ENCODE measurements around the gene PPFIA1.
"Not testable (repeated sequence)": the region's sequence is repeated elsewhere in the genome, so short reads cannot be mapped to it uniquely, and the experiment has no call there.

Gene PPFIA1

DNA sequence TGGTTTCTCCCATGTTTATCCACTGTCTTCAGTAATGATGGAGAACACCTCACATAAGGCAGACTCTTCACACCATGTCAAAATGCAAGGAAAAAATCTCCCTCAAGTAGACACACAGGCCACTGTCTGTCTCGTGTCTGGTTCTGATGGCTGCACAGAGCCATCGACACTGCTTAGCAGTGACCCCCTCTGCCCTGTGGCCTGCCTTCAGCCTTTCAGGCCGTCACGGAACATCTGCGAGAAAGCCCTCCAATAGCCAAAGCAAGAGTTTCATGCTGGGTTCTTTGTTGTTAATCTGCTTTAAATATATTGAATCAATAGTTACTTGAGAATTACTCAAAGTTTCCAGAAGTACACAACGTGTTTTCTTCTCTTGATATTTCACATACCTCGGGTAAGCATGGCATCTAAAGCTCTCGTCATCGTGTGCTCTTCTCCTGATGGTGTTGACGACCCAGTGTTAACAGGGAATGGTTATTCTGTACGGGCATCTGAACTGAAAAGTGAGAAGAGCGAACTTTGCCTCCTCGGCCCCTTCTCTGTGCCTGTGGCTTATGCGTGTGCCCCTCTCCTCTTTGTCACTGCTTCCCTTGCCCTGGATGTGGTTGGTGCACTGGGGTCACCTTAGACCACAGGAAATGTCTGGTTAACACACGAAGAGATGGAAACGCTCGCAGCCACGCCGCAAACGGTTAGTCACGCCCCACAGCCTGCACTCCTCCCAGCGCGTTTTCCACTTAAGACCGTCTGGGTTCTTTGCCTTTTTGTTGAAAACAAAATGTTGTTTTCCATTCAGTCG lies 94.5 kb downstream of the PPFIA1 start:
- DNase-seq = peak; percentile 16 to 52

DNA sequence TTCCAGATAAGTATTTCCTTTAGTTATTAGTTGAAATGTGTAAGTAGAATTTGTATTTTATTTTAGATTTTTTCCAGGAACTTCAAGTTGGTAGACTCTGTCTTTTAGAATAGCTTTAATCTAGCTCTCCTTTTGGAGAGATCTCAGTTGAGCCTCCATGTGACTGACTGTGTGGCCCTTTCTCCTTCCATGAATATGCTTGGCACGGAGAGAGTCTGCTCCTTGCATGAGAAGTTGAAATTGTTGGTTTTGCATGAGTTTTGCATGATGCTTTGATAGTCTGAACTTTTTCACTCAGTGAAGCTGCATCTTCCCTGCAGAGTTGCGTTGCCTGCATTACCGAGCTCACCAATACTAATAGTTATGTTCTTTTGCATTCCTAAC lies 95.0 kb downstream of the PPFIA1 start:
- no peak for DNase-seq

DNA sequence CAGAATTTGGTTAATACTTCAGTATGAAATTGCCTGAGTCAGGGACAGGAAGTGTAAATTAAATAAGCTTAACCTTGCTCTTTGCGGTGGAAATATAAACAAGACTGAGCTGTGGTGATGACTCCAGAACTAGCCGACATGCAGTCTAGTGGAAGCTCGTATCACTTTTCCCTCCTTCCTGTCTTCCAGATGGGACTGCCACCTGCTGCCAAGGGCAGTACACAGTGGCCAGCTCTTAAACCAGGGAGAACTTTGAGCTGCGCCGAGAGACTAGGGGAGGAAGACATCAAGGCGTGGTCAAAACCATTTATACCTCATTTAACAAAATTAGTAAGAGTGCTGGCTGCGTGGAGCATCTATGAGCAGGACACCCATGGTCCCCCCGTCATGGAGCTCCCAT lies 96.6 kb downstream of the PPFIA1 start:
- no peak for DNase-seq

DNA sequence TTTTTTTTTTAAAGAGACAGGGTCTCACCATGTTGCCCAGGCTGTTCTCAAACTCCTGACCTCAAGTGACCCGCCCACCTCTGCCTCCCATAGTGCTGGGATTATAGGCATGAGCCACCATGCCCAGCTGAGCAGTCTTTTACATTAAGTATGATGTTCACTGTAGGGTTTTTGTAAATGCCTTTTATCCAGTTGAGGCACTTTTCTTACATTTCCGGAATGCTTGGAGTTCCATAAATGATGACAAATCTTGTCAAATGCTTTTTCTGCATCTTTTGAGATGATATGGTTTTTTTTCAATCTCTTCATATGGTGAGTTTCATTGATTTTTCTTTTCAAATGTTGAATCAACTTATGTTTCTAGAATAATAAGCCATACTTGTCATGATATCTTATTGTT lies 98.5 kb downstream of the PPFIA1 start:
- no peak for DNase-seq

DNA sequence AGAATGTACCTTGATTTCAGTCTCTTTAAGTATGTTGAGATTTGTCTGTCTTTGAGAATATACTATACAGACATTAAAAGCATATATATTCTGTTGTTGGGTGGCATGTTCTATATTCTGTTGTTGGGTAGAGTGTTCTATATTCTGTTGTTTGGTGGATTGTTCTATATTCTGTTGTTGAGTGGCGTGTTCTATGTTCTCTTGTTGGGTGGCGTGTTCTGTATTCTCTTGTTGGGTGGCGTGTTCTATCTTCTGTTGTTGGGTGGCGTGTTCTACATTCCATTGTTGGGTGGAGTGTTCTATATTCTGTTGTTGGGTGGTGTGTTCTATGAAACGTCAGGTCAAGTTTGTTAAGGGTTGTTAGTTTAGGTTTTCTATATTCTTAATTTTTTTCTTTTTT lies 100.8 kb downstream of the PPFIA1 start:
- no peak for DNase-seq

DNA sequence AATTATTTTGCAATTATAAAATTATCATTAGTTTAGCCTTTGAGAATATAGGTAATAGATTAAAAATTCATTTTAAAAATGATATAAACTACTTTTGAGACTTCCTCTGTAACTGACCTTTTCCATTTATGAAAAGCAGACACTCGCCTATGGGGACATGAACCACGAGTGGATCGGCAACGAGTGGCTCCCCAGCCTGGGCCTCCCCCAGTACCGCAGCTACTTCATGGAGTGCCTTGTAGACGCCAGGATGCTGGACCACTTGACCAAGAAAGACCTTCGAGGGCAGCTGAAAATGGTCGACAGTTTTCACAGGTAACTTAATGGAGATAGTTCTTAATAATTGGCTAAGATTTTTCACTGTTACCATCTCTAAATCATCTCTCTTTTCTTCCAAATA lies 101.6 kb downstream of the PPFIA1 start:
- DNase-seq = no peak

DNA sequence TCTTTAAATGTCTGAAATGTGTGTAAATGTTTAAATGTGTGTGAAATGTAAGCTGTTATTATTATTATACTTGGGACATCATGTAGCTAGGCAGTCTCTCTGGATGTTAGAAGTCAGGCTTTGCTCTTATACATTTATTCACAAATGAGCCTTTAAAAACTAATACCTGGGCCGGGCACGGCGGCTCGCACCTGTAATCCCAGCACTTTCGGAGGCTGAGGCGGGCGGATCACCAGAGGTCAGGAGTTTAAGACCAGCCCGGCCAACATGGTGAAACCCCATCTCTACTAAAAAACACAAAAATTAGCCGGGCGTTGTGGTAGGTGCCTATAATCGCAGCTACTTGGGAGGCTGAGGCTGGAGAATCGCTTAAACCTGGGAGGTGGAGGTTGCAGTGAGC lies 106.1 kb downstream of the PPFIA1 start:
- no peak for DNase-seq

DNA sequence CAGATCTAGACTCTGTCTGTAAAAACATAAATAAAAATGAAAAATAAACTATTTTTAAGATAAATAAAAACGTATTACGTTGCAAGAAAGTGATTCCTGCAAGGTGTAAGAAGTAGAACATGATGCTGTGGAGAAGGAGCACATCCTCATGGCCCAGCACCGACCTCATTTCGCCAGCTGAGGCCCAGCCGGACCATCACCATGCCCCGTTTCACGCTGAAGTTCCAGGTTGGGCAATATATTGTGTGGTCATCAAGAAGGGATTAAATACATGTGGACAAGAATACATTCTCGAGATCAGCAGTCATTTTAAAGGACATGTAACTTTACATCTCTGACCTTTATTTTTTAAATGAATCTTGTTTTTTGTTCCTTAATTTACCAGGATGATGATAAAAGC lies 107.2 kb downstream of the PPFIA1 start:
- no peak for DNase-seq

DNA sequence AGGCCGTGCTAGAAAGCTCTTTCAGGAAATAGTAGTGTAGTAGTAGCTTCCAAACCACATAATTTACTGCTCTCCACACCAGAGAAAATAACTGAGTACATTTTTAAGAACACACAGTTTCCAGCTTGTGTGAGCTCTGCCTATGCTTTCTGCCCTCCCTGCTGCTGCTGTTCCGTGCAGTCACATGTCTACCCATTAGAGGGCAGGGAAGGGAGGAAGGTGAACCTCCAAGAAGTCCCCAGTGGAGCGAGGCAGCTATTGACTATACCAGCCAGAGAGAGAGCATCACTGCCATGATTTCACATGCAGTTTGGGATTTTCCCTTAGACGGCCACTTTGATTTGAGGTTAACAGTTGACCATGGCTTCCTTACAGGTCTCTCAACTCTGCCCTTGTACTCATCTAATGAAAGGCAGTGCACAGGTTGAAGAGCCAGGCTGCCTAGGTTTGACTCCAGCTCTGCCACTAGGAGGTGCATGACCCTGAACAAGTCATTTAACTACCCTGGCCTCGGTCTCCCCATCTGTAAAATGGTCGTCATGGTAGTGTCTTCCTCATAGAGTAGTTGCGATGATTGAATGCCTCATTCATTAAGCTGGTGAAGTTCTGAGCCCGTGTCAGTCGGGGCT lies 108.1 kb downstream of the PPFIA1 start:
- no peak for DNase-seq

DNA sequence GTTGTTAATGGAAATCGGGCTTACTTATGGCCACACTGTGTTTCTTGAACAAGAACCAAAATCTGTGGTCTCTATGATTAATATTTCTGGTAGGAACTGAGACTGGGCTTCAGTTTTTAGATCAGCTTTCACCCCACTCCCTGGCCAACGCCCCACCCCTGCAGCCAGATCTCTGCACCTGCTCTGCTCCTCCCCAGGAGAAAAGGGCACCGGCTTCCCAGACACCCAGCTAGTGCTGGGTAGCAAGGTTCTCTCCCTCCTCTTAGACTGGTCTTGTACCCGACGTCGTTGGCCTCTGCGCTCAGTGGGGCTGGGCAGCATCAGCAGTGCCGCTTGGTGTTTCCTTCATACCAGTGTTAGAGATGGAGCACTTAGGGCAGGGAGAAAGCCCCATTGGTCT lies 110.9 kb downstream of the PPFIA1 start:
- DNase-seq = no peak

DNA sequence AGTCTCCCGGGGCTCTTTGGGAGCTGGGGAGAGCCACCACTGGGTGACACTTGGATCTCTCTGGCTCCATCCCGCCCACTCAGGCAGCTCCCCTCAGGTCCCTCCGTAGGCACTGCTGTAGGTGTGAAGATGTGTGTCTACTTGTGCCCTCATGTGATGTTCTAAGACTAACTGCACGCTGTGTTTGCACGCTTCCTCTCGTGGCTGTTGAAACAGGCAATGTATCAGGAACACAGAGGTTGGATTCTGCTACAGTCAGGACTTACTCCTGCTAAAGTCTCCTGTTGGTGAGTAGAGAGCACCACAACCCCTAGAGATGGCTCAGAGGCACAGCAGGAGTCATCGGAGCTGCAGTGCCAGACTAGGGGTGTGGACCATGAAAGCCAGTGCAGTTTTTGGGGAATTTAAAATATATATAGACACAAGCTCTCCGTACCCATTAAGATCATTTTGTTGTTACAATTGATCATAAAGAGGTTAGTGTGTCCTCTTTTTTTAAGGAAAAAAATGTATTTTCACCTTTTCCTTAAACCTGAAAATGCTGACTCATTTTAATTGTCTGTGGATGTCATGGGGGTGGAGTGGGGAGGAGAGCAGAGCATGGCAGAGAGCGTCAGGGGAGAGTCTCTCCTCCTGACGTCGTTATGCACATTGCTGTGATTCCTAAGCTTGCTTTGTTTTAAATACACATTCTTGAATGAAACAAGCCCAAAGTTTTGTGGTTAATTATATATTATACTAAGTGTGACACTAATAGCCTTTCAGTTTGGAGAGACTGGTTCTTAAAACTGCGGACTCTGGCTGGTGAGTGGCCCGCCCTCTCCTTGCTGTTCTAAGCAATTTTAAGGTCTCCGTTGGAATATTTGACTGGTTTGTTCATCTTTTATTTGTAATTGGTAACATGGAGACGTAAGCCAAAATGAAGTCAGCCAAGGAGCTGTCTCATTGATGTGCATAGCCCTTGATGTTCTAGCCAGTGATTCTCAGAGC lies 111.7 kb downstream of the PPFIA1 start:
- DNase-seq = no peak

DNA sequence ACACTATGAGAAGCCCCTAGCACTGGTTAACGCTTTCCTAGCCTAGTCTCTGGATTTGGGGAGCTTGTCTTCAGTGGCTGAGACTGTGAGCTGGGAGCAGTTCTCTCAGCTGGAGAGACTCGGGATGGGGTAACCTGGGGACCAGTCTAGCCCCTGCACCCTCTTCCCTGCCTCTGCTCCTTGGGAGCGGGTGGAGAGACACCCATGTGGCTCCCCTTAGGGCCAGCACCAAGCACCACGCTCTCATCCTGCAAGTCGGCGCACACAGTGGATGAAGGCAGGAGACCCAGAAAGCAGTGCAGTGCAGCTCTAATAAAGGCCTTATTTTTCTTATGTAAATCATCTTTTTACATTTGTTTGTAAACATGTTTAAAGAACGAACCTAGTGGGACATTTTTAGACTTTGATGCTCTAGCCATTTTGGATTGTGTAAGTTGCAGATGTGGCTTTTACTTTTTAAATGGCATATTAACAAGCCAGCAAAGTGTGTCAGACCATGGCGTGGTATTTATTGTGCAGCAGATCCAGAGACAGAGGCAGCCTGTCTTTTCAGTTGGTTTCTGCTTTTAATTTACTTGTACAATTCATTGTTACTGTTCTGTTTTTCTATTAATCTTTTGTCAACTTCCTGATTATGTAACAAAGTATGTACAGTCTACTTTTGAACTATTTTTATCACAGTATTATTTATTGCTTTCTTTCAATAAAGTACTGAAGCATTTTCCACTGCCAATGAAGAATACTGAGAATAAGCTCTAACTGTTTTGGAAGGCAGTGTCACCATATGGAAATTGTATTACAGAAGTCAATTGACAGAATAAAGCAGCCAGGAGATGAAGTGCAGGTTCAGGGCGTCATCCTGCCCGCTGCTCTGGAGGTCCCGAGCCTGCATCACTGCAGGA lies 113.4 kb downstream of the PPFIA1 start:
- DNase-seq = no peak

DNA sequence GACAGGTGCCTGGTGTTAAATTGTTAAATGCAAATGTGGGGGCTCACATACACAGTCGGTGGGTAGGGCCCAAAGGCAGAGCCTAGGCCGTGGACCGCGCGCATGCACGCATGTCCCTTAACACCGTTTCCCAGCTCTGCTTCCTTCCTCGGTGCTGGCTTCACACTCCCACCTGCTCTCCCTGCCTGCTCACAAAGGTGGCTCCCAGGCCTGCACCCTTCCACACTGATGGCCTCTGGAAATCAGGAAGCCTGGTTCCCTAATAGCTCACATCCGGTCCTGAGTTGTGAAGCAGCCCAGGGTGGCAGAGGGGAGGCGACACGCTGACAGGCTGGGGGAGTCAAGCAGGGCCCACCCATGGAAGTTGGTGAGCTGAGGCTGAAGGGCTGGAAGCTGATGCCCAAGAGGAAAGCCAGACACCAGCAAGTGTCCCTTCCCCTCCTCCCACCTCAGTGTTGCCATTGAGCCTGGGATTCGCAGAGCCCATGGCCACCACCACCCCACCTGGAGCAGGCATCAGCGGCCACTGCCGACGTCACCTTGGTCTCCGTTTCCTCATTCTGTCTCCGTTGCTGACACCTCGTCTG lies 114.2 kb downstream of the PPFIA1 start:
- DNase-seq = no peak

DNA sequence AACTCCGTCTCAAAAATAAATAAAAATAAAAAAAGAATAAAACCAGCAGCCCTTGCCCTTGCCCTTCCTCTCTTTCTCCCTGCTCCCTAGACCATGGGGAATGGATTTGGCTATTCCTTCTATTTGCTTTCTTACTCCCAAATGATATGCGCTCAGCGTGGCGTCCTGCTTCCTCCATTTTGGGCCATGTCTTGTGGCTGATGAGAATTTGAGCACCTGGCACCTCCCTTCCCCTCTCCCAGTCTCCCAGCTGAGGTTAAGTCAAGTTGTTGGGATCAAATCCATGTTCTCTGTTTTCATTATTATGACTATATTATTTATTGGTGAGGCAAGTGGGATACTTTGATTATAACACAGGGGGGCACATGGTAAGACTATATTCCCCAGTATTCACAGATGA lies 117.1 kb downstream of the PPFIA1 start:
- DNase-seq = no peak

DNA sequence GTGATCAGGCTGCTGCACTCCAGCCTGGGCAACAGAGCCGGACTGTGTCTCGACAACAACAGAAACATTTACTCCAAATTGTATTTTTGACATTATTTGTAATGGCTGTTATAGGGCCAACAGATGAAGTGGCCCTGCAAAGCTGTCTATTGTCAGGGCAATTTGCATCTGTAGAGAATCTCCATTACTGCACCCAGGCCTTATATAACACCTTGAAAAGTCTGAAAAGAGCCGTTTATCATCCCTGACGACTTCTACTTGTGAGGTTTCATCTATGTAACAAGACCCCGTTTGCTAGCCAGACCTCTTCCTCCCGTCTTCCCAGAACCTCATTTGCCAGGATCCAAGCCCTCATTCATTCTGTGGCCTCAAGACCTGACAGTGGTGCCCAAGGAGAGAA lies 118.7 kb downstream of the PPFIA1 start:
- no peak for DNase-seq

DNA sequence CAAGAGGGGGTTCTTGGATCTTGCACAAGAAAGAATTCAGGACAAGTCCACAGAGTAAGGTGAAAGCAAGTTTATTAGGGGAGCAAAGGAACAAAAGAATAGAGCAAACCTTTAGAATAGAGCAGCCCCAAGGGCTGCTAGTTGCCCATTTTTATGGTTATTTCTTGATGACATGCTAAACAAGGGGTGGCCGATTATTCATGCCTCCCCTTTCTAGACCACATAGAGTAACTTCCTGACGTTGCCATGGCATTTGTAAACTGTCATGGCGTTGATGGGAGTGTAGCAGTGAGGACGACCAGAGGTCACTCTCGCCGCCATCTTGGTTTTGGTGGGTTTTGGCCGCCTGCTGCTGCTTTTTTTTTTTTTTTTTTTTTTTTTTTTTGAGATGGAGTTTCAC lies 120.4 kb downstream of the PPFIA1 start:
- DNase-seq = not testable (repeated sequence)

DNA sequence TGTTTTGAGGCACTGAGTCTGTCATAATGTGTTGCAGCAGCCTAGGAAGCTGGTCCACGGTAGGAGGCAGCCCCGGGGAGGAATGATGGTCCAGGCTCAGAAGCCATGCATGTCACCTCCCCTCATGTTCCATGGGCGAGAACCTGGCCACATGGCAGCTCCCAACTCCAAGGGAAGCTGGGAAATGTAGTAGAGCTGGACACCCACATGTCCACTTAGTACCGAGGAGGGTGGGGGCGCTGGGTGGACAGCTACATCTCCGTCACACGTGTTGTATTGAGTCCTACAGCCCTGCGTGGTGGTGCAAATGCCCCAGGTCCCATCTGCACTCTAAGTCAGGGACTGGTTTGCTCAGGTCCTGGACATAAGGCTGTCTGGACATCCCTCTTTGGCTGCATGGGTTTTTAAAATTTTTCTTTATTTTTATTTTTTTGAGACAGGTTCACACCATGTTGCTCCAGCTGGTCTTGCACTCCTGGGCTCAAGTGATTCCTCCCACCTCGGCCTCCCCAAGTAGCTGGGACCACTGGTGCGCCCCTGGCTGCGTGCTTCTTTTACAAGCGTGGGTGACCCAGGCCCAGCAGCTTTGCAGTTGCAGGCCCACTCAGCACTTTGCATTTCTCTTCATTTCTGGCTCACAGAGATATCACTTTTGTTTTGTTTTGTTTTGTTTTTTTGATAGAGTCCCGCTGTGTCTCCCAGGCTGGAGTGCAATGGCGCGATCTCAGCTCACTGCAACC lies 123.9 kb downstream of the PPFIA1 start:
- no peak for DNase-seq

DNA sequence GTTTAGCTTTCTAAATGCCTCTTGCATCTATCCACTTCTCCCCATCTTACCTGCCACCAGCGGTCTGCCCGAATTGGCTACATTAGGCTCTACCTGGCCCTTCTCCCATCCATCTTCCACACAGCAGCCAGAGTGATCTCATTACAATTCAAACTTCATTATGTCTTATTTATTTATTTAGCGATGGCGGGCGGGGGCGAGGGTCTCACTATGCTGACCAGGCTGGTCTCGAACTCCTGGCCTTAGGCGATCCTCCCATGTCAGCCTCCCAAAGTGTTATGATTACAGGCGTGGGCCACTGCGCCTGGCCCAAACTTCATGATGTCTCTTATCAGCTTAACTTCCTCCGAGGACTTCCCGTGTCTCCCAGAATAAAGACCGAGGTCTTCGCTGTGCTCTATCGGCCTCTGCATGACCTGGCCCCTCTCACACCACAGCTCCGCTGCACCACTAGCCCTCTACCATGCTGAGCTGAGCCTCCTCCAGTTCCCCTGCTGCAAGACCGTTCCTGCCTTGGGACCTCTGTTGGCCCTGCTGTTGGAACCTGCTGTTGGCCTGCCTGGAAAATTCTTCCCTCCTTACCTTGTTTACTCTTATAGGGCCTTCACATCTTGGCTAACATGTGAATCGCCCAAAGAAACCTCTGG lies 127.0 kb downstream of the PPFIA1 start:
- DNase-seq = no peak

DNA sequence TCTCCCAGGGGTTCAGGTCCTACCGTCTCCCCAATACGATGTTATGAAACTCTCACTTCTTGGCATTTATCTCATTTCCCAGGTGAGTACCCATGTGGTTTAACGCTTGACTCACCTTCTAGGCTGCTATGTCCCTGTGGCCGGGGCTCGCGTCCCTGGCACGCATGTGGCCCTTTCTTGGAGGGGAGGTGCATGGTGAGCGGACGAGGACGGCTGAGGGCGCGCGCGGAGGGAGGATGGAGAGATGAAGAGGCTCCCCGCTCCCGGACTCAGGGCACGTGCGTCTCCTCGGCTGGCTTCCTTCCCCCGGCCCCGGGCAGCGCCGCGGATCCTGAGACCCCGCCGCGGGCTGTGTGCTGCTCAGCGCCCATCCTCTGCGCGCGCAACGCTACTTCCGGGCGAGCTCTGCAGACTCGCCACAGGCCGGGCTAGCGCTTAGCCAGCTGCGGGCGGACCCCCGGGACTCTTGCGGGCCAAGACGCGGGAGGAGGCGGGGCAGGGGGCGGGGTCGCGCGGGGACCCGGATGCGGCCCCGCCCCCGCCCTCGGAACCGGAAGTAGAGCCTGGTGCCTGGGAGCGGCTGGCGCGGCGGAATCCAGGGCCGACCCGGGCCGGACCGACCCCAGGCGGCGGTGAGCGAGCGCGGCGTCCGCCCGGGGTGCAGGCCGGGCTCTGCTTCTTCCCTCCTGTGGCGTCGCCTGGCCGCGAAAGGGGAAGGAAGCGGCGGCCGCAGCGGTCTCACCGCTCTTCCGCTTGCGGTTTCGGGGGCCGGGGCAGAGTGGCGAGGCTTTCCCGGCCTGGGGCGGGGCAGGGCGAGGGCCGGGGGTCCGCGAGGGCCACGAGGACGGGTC lies 127.7 kb downstream of the PPFIA1 start, which contains the start of gene CTTN:
CTTN (plus strand) TSS at position 547 of the 851 bp plus-strand sequence. CDS start 8,769 bp downstream, outside the sequence.
- DNase-seq = peak; percentile 55 to 64

Data from CD4-positive, alpha-beta T cell treated with Interferon alpha-2 for 1 hour (primary cell).